Measurements from ENCODE around the gene C16orf86. TPM values are rescaled to one million over a fixed set of nuclear protein-coding genes. Genes with fewer than 3 reads are reported as not detected.
"Not testable (repeated sequence)": the region's sequence is repeated elsewhere in the genome, so short reads cannot be mapped to it uniquely, and the experiment has no call there.

Gene C16orf86
- total RNA-seq, 1 experiment from 2014 or later, result 0.34 TPM

- intact Hi-C loops (cut with micrococcal nuclease; ENCODE audit: unreplicated experiment), result no loop called here
- H3K27me3 Mint-ChIP-seq (ENCODE audit: insufficient read depth, unreplicated experiment), result no peaks in the 10 kb centered on the region
- H3K27ac Mint-ChIP-seq (ENCODE audit: unreplicated experiment), result no peak overlapping the region
- ChIA-PET POLR2A (no interaction called here), CTCF (no interaction called here)
- no peaks in the 10 kb centered on the region for H3K9me3 ChIP-seq
- no peaks in the 10 kb centered on the region for H3K36me3 Mint-ChIP-seq (ENCODE audit: insufficient read depth, unreplicated experiment)
- TF ChIP-seq, protein P1, sequence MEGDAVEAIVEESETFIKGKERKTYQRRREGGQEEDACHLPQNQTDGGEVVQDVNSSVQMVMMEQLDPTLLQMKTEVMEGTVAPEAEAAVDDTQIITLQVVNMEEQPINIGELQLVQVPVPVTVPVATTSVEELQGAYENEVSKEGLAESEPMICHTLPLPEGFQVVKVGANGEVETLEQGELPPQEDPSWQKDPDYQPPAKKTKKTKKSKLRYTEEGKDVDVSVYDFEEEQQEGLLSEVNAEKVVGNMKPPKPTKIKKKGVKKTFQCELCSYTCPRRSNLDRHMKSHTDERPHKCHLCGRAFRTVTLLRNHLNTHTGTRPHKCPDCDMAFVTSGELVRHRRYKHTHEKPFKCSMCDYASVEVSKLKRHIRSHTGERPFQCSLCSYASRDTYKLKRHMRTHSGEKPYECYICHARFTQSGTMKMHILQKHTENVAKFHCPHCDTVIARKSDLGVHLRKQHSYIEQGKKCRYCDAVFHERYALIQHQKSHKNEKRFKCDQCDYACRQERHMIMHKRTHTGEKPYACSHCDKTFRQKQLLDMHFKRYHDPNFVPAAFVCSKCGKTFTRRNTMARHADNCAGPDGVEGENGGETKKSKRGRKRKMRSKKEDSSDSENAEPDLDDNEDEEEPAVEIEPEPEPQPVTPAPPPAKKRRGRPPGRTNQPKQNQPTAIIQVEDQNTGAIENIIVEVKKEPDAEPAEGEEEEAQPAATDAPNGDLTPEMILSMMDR (IDR thresholded peaks at IDR 0.05; ENCODE audit: insufficient read depth in 1 of 2, low read depth in 1 of 2, low read length in 1 of 2, severe bottlenecking in 1 of 2, unreplicated experiment in 1 of 2), result no peak
- BruUV-seq (replicated peaks), result no TSS peak
- no peak for DNase-seq
- H3K27me3 ChIP-seq (replicated peaks; ENCODE audit: control insufficient read depth, insufficient read depth, low read length), result no peaks in the 10 kb centered on the region
- H3K4me3 ChIP-seq (ENCODE audit: low read depth, low read length), result no peak overlapping the region
- no peaks in the 10 kb centered on the region for H3K9me3 Mint-ChIP-seq (ENCODE audit: unreplicated experiment)
- no peaks in the 10 kb centered on the region for H3K4me1 Mint-ChIP-seq (ENCODE audit: low read depth, unreplicated experiment)
- no peaks in the 10 kb centered on the region for H3K36me3 ChIP-seq (ENCODE audit: control insufficient read depth, insufficient read depth, low read length)
- peaks cover 2% of the 10 kb centered on the region; the same call in 1 of the 2 replicates for H3K4me1 ChIP-seq
- H3K4me3 Mint-ChIP-seq (ENCODE audit: unreplicated experiment), result no peak overlapping the region
Measured at GRCh38 chr16:67683767-67684166, 17.2 kb downstream of the C16orf86 start.

- Mint-ChIP-seq H3K27ac (ENCODE audit: unreplicated experiment) (no peak overlapping the region), H3K9me3 (ENCODE audit: unreplicated experiment) (no peaks in the 10 kb centered on the region), H3K4me1 (ENCODE audit: low read depth, unreplicated experiment) (no peaks in the 10 kb centered on the region), H3K4me3 (ENCODE audit: unreplicated experiment) (no peak overlapping the region), H3K36me3 (ENCODE audit: insufficient read depth, unreplicated experiment) (peaks cover 2% of the 10 kb centered on the region), H3K27me3 (ENCODE audit: insufficient read depth, unreplicated experiment) (no peaks in the 10 kb centered on the region)
- TF ChIP-seq, protein P1 (IDR thresholded peaks at IDR 0.05; ENCODE audit: insufficient read depth in 1 of 2, low read depth in 1 of 2, low read length in 1 of 2, severe bottlenecking in 1 of 2, unreplicated experiment in 1 of 2), result no peak
- no peaks in the 10 kb centered on the region for H3K36me3 ChIP-seq (ENCODE audit: control insufficient read depth, insufficient read depth, low read length)
- intact Hi-C loops (cut with micrococcal nuclease; ENCODE audit: unreplicated experiment), result no loop called here
- POLR2A ChIA-PET, result no interaction called here
- H3K4me3 ChIP-seq (ENCODE audit: low read depth, low read length), result no peak overlapping the region
- BruUV-seq (replicated peaks), result no TSS peak
- no peak for DNase-seq
- no peaks in the 10 kb centered on the region for H3K4me1 ChIP-seq
- H3K27me3 ChIP-seq (replicated peaks; ENCODE audit: control insufficient read depth, insufficient read depth, low read length), result no peaks in the 10 kb centered on the region
- H3K9me3 ChIP-seq, result no peaks in the 10 kb centered on the region
- CTCF ChIA-PET, result no interaction called here
Measured at GRCh38 chr16:67685388-67686112, 18.9 kb downstream of the C16orf86 start.

DNA sequence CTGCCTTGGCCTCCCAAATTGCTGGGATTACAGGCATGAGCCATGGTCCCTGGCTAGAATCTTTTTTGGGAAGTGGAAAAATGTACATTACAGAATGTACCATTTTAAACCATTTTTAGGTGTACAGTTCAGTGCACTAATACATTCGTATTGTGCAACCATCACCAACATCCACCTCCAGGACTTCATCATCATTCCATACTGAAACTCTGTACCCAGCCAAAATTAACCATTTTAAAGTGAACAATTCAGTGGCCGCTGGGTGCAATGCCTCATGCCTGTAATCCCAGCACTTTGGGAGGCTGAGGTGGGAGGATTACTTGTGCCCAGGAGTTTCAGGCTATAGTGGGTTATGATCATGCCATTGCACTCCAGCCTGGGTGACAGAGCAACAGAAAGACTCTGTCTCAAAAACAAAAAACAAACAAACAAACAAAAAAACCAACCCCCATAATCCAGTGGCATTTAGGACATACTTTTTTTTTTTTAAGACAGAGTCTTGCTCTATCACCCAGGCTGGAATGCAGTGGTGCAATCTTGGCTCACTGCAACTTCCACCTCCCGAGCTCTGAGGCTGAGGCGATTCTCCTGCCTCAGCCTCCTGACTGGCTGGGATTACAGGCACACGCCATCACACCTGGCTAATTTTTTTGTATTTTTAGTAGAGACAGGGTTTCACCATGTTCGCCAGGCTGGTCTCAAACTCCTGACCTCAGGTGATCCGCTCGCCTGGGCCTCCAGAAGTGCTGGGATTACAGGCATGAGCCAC is 27.1 kb downstream of the C16orf86 start:
- H3K9me3 ChIP-seq; BruUV-seq (replicated peaks); H3K27me3 ChIP-seq (replicated peaks; ENCODE audit: control insufficient read depth, insufficient read depth, low read length); H3K27me3 Mint-ChIP-seq (ENCODE audit: insufficient read depth, unreplicated experiment); H3K9me3 Mint-ChIP-seq (ENCODE audit: unreplicated experiment); H3K27ac Mint-ChIP-seq (ENCODE audit: unreplicated experiment); DNase-seq; H3K36me3 ChIP-seq (ENCODE audit: control insufficient read depth, insufficient read depth, low read length); H3K4me3 ChIP-seq (ENCODE audit: low read depth, low read length); H3K4me3 Mint-ChIP-seq (ENCODE audit: unreplicated experiment); intact Hi-C loops (cut with micrococcal nuclease; ENCODE audit: unreplicated experiment): not testable (repeated sequence)
- Mint-ChIP-seq H3K36me3 (ENCODE audit: insufficient read depth, unreplicated experiment) (peaks cover 25% of the 10 kb centered on the region), H3K4me1 (ENCODE audit: low read depth, unreplicated experiment) (peaks cover 14% of the 10 kb centered on the region)
- H3K4me1 ChIP-seq, result peaks cover 19% of the 10 kb centered on the region
- POLR2A ChIA-PET, result interaction anchor here (0.8 kb wide), 1 partner anchor 34 kb away, joined by 4 read pairs; the partner anchor contains the start of gene ACD
- CTCF ChIA-PET, result interaction anchor here (0.6 kb wide), 1 partner anchor 267 kb away, joined by 3 read pairs; no protein-coding TSS in a partner anchor
